ENCODE results near the gene BLVRA. TPM values are rescaled to one million over a fixed set of nuclear protein-coding genes. Genes with fewer than 3 reads are reported as not detected.
"Not testable (repeated sequence)": the region's sequence is repeated elsewhere in the genome, so short reads cannot be mapped to it uniquely, and the experiment has no call there.

The BLVRA gene
- total RNA-seq, 1 donor from 2014 or later, result 16.3 TPM

- no peak for FAIRE-seq
- no peak for DNase-seq (ENCODE audit: low spot score in 2 of 2)
These were observed 9.9 kb downstream of the BLVRA start for GRCh38 chr7:43768201-43768886.

GRCh38 chr7:43768887-43769272, 10.4 kb downstream of the BLVRA start:
- FAIRE-seq (no peak), DNase-seq (ENCODE audit: low spot score in 2 of 2) (no peak)

- DNase-seq (ENCODE audit: low spot score in 2 of 2) (no peak), FAIRE-seq (no peak)
These were observed 10.8 kb downstream of the BLVRA start for GRCh38 chr7:43769281-43769680.

- DNase-seq (ENCODE audit: low spot score in 2 of 2) (no peak), FAIRE-seq (no peak)
These were observed 11.4 kb downstream of the BLVRA start for GRCh38 chr7:43769791-43770465.

- DNase-seq (ENCODE audit: low spot score in 2 of 2), result no peak
- no peak for FAIRE-seq
These were observed 12.6 kb downstream of the BLVRA start for GRCh38 chr7:43771128-43771527.

- no peak for FAIRE-seq
- no peak for DNase-seq (ENCODE audit: low spot score in 2 of 2)
These were observed 13.1 kb downstream of the BLVRA start for GRCh38 chr7:43771573-43771972.

- not testable (repeated sequence) for FAIRE-seq; DNase-seq (ENCODE audit: low spot score in 2 of 2)
These were observed 14.8 kb downstream of the BLVRA start for GRCh38 chr7:43773268-43773667.

GRCh38 chr7:43775255-43775654, 16.8 kb downstream of the BLVRA start:
- not testable (repeated sequence) for DNase-seq (ENCODE audit: low spot score in 2 of 2); FAIRE-seq

GRCh38 chr7:43778293-43779044, 20.0 kb downstream of the BLVRA start:
- not testable (repeated sequence) for FAIRE-seq; DNase-seq (ENCODE audit: low spot score in 2 of 2)

GRCh38 chr7:43779045-43779812, 20.7 kb downstream of the BLVRA start:
- DNase-seq (ENCODE audit: low spot score in 2 of 2), result no peak
- FAIRE-seq, result no peak

GRCh38 chr7:43781726-43782607, 23.5 kb downstream of the BLVRA start:
- FAIRE-seq, result no peak
- no peak for DNase-seq (ENCODE audit: low spot score in 2 of 2)

- no peak for FAIRE-seq
- no peak for DNase-seq (ENCODE audit: low spot score in 2 of 2)
These were observed 24.5 kb downstream of the BLVRA start for GRCh38 chr7:43782768-43783555.

- no peak for FAIRE-seq
- no peak for DNase-seq (ENCODE audit: low spot score in 2 of 2)
These were observed 25.6 kb downstream of the BLVRA start for GRCh38 chr7:43784030-43784584.

- DNase-seq (ENCODE audit: low spot score in 2 of 2); FAIRE-seq: not testable (repeated sequence)
These were observed 26.2 kb downstream of the BLVRA start for GRCh38 chr7:43784585-43785087.

GRCh38 chr7:43785420-43785819, 26.9 kb downstream of the BLVRA start:
- no peak for FAIRE-seq
- no peak for DNase-seq (ENCODE audit: low spot score in 2 of 2)

GRCh38 chr7:43787771-43788170, 29.3 kb downstream of the BLVRA start:
- DNase-seq (ENCODE audit: low spot score in 2 of 2) (no peak), FAIRE-seq (no peak)

- FAIRE-seq (no peak), DNase-seq (ENCODE audit: low spot score in 2 of 2) (no peak)
These were observed 31.5 kb downstream of the BLVRA start for GRCh38 chr7:43790006-43790405.

GRCh38 chr7:43790834-43791233, 32.4 kb downstream of the BLVRA start:
- FAIRE-seq (no peak), DNase-seq (ENCODE audit: low spot score in 2 of 2) (no peak)
